Colon (tissue), 2 donors: ENCODE results near the gene NR2C2AP.

Experiments
- FAIRE-seq: peaks from 2 replicates; lab custom pipeline; 2012; peaks lifted over from hg19 to GRCh38; lab: Jason Lieb, UNC
- donor health status: control.
- donor health status: control.

The NR2C2AP gene

GRCh38 chr19:19214892-19215291 lies 11.7 kb upstream of the NR2C2AP start:
- FAIRE-seq = no peak

DNA sequence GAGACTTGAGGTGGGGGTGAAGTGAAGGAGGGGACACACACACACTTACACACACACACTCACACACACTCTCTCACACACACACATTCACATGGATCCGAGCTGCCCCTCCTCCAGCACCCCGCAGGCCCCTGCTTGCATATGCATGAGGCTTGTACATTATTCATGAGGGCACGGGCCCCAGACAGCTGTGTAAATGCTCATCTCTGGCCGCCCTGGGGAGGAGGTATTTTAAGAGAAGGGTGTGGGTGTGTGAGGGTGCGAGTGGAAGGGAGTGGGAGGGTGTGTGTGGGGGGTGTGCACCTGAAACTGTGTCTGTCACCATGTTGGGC lies 10.9 kb upstream of the NR2C2AP start:
- no peak for FAIRE-seq

DNA sequence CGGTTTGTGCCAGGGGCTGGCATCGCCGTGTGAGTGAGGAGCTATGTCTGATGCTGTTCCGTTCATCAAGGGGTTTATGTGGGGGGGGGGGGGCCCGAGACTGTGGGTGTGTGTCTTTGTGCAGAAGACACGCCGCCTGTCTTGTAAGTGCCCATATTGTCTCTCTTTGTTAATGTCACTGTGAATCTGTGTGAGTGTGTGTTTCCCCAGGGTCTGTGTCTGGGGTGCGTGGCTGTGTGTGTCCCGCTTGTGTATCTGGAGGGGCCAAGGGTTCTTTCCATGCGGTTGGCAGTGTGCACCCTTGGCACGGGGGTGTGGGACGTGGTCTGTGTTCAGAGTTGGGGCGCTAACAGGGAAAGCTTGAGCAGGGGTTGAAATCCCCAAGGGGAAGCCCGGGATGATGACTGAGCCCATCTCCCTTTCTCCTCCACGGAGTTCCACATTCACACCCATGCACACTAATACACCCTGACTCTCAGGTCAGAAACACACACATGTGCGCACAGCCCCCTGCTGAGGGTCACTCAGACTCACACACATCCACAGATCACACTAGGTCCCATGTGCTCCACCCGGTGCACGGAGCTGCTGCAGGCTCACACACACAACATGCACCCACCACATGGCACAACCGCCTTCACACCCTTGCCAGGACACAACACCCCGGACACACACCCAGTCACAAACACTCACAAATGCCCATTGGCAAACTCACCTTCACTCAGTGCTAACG lies 10.4 kb upstream of the NR2C2AP start:
- FAIRE-seq = no peak

DNA sequence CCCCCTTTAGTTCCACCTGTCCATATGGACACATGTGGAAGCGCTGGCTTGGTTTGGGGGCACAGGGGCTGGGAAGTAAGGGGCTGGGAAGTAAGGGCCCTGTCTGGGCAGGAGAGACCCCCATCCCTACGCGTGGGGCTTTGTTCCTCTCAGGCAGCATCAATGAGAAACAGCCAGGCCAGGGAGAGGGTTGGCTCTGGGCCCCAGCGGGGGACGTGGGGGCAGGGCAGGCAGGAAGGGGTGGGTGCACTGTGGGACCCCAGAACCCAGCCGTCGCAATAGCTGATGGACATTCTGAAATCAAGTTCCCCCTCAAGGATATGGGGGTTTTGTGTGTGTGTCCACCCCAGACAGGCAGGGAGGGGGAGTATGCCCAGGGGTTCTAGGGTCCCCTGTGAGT lies 9.7 kb upstream of the NR2C2AP start:
- FAIRE-seq = no peak

DNA sequence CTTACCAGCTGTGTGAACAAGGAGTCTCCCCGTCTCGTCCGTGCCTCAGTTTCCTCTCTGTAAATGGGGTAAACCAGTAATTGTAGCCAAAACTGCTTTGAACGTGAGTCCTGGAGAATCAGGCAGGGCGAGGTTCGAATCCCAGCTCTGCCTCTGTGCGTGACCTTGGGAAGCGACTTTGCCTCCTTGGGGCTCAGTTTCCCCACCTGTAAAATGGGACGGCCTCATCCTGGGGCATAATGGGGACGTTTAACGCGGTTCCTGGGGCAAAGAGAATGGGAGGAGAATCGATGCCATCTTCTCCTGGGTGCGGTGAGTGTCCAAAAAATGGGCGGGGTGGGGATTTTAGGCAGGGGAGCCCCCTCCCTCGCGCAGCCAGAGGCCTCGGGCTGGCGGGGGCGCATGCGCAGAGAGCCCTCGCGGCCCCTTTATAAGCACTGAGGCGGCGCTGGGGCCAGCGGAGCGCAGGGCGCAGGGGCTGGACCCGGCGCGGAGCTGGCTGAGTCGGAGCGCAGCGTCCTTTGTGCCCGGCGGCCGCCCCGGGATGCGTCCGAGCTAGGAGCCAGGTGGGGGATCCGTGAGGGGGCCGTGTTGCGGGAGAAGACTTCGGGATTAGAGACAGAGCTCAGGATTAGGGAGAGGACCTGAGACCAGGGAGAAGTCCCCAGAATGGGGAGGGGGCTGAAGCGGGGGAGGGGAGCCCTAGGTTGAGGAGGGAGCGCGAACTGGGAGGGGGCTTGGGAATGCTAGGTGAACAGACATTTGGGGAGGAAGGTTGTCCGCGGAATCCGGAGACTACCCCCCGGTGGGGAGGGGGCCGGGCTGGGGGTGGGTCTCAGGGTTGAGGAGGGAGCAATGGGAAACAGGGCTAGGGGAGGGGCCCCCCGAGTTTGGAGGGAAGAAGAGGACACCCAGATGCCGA lies 8.5 kb upstream of the NR2C2AP start, which contains the start of gene NCAN:
TSS of gene NCAN (plus strand) at position 460 of the 922 bp plus-strand sequence. CDS start 4,996 bp downstream, outside the sequence.
- FAIRE-seq = no peak

DNA sequence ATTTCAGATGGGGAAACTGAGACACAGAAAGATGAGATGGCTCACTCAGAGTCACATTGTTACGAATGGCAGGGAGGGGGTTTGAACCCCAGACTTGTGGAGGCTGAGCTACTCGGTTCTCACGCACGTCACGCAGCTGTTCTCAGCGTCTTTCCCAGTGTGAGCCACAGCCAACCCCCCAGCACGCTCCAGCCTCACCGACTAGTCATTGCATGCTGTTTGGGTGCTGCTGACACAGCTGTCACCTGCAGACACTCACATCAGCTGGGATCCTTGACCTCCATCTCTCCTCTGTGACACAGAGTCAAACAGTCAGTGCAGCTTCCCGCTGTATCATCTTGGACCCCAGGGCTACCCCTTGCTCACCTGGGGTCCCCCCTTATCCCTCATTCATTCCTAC lies 6.2 kb upstream of the NR2C2AP start:
- no peak for FAIRE-seq

GRCh38 chr19:19207637-19208572 lies 4.7 kb upstream of the NR2C2AP start:
- no peak for FAIRE-seq

DNA sequence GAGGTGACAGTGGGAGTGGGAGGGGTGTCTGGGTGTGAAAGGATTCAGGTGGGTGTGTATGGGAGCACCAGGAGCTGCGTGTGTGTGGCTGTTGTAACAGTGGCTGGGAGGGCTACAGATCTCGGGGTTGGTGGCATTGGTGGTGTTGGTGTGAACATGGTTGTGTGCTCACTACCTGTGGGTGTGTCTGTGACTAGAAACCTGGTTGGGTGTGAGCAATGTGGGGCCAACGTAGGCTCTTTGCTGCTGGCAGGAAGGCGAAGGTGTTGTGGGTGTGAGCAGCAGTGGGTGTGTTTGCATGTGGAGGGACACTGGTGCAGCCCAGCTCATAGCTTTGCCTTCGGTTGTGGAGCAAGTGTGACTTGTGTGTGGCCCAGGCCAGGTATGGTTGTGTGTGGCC lies 3.7 kb upstream of the NR2C2AP start:
- no peak for FAIRE-seq

DNA sequence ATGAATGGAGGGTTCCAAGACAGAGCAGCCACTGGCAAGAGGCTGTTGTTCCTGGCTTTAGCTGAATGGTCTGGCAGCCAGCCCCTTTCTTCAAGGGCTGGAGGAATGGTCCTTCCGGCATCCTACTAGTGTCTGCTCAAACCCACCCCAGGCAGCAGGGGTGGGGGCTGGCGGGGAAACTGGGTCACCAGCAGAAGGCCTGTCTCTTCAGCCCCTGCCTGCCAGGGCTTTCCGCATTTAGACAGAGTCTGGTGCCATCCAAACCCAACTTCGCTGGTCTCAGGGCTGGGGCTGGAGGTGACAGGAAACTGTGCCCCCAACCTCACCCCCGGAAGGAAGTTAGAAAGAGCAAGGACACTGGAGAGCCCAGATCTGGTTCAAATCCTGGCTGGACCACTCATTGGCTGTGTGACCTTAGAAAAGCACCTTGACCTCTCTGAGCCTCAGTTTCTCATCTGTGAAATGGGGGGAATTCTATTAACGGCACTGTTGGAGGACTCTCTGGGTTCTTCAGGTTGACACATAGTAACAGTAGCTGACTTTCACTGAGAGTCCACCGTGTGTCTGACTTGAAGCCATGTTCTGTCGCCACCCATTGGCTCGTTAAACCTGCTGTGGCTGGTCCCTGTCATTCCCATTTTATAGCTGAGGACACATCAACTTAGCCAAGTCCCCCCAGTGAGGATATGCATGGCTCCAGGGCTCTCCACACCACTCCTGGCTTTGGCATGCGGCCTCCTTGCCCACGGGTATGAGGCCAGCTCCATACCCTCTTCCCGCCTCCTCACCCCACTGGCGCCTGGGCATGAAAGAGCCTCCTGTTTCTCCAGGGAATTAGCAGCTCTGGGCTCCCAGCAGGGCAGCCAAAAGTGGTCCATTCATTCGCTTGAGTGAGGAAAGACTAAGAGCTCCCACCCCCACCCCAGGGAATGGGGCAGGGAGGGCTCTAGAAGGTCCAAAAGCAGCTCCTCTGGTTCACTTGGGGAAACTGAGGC lies 2.5 kb upstream of the NR2C2AP start:
- FAIRE-seq = no peak

DNA sequence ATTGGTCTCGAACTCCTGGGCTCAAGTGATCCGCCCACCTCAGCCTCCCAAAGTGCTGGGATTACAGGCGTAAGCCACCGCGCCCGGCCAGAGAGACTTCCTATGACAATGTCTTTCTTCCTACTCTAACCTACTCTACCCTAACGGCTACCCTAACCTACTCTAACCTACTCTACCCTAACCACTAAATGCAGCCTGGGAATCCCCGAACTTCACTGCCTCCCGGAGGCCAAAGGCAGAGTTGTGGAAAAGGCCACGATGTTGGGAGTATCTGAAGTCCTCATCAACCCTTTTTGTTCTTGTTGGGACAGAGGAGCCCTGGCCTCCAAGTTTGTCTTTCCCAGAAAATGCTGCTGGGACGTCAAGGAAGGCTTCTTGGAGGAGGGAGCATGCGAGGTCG lies 967 bp upstream of the NR2C2AP start:
- FAIRE-seq = no peak

DNA sequence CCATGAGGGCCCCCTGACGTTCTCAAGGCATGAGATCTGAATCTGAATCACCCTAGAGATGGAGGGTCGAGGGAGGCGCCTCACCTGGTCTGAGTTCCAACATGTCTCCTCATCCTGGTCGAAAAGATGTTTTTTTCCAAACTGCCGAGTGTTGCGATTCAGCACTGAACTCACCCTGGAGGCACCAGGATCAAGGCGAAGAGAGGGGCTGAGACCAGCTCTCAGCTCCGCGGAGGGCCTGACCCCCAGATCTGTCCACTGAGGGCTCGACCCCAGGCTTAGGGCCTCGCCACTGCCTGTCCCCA lies 555 bp downstream of the NR2C2AP start:
- FAIRE-seq = no peak

- no peak for FAIRE-seq
Measured at GRCh38 chr19:19201697-19202630, 1.2 kb downstream of the NR2C2AP start.

DNA sequence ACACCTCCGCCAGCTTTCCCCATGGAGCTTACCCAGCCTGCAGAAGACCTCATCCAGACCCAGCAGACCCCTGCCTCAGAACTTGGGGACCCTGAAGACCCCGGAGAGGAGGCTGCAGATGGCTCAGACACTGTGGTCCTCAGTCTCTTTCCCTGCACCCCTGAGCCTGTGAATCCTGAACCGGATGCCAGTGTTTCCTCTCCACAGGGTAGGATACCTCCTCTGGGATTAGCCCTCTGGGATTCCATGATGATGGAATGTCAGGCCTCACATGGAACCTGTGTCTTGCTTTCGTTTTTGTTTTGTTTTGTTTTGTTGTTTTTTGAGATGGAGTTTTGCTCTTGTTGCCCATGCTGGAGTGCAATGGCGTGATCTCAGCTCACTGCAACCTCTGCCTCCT lies 9.3 kb downstream of the NR2C2AP start:
- FAIRE-seq = no peak

DNA sequence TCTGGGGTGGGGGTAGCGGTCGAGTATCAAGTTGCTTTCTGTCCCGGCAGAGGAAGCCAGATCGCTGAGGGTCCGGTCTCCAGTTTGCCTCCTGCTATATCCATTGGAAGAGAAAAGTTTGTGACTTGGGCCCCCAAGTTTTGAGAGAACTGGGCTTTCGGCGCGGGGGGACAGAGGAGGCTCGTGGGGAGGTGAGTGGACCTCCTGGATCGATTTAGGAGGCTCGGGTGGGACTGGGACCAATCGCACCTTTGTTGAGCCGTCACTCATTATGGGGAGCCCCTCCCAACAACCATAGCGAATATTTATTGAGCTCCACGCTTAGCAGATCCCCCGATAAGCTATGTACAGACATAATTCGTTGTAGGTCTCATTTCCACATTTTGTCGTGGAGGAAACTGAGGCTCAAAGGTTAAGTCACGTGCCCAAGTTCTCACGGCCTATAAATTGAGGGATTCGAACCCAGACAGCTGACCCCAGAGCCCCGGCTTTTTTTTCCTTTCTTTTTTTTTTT lies 10.2 kb downstream of the NR2C2AP start:
- no peak for FAIRE-seq

DNA sequence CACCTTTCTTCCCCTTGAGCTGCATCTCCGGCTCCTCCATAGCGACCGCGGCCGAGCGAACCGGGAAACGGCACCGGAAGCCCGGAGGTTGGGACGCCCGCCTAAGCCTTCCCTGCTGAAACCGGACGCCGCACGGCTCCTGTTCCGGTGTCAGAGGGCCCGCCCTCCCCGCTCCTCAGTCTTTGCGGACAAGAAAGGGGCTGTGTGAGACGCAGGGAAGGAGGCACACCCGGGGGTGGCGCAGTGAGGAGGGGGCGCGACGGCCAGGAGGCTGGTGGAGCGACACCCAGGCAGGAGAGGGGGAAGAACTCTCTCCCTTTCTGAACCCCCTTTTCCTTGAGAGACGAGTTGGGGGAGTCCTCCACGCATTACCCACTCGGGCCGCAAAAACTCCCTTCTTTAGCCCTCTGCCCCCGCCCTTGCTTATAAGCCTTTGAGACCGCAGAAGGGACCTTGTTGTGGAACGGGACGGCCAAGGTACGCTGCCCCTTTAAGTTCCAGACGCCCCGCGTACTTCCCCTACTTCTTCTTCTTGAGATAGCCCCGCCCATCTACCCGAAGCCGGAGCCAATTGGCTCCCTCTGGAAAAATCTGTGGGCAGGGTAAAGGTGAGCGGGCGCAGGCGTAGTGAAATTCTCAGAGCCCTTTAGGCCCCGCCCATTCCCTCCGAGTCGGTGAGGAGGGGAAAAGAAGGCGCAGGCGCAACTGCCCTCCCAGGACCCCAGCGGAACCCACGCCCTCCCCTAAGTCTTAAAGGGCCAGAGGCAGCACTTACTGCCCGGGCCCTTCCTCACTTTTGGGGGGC lies 10.9 kb downstream of the NR2C2AP start, which contains the start of the genes BORCS8 and RFXANK:
TSS of gene BORCS8 (minus strand) at position 75 of the 805 bp plus-strand sequence. CDS start at position 40, 35 bp downstream.
TSS of gene RFXANK (plus strand) at position 181 of the 805 bp plus-strand sequence. CDS start 1,689 bp downstream, outside the sequence.
- peak; percentile 28 for FAIRE-seq

- FAIRE-seq = no peak
Measured at GRCh38 chr19:19191768-19192077, 11.5 kb downstream of the NR2C2AP start.

DNA sequence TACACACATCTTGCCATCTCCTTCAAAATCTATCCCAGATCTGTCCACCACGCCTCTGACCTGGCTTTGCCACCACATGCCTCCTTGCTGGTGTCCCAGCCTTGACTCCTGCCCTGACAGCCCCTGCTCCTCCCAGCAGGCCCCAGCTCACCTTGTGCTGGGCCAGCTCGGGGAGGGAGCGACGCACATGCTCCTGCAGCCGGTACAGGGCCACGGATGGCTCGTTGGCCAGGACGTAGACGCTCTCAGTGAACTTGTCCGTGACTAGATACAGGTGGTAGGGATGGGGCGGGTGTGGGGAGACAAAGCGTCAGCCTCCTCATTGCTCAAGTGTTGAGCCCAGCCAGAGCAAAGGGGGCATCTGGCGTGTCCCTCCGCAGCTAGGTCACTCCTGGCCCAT lies 16.5 kb downstream of the NR2C2AP start:
- FAIRE-seq = no peak

DNA sequence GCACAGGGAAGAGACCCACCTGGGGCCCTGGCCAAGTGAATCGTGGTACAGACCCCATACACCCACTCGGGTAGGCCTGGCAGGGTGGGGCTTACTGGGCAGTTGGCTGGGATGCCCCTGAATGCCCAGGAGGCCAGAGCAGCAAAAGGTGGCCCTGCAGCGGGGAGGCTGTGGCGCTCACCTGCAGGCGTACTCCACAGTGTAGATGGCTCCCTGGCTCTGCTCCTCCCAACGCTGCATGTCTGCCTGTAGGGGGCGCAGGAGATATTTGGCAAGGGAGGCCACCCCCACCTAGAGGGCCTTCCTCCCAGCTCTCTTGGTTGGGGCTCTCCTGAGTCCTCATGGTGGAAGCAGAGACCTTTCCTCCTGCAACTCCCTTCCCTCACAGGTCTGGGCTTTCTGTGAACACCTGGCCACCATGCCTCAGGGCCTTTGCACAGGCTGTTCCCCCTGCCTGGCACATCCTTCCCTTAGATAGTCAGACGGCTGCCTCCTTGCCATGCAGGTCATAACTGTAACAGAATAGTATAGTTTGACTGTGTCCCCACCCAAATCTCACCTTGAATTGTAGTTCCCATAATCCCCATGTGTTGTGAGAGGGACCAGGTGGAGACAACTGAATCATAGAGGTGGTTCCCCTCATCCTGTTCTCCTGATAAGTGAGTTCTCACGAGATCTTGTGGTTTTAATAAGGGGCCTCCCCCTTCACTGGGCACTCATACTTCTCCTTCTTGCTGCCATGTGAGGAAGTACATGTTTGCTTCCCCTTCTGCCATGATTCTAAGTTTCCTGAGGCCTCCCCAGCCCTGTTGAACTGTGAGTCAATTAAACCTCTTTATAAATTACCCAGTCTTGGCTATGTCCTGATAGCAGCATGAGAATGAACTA lies 17.1 kb downstream of the NR2C2AP start:
- no peak for FAIRE-seq
